Mucosa of descending colon (tissue), 3 donors: Measurements from ENCODE around the gene STEEP1. TPM values are rescaled to one million over a fixed set of nuclear protein-coding genes. Genes with fewer than 3 reads are reported as not detected.

Source experiments
- ATAC-seq: fragments of 200-7000 bp; cut with Tn5 transposase; one replicate; pipeline ENCODE4 v1.9.1; 2020; ENCODE audit warnings: mild to moderate bottlenecking, moderate library complexity
- DNase-seq, 3 donors: peaks; one replicate each; pipeline ENCODE4 v3.0.0-alpha.2; 2020
- H3K36me3 ChIP-seq: fragments of 200-600 bp; one replicate; pipeline ENCODE4 v1.8.0; 2021; ENCODE audit warnings: low read depth, mild to moderate bottlenecking
- H3K4me1 ChIP-seq: fragments of 200-600 bp; one replicate; pipeline ENCODE4 v1.8.0; 2021; ENCODE audit warnings: low read depth, mild to moderate bottlenecking
- H3K4me3 ChIP-seq: fragments of 200-600 bp; one replicate; pipeline ENCODE4 v1.8.0; 2021; ENCODE audit warnings: mild to moderate bottlenecking
- H3K9me3 ChIP-seq: fragments of 200-600 bp; one replicate; pipeline ENCODE4 v1.8.0; 2021; ENCODE audit warnings: mild to moderate bottlenecking
- intact Hi-C, 2 donors: fragments of 100-400 bp; cut with DNase I in 1 of 2; cut with micrococcal nuclease in 1 of 2; formaldehyde crosslinking; loops; one replicate each; pipeline versions ENCODE4 v1.11.0 to v1.11.1; 2022; cut with DNase I, micrococcal nuclease
- total RNA-seq, 3 donors: library from RNA; stranded (reverse); fragmentation: NEBNext Ultra II Directional in 2 of 3; extraction: Animal tissue kit (Norgen Biotek cat#: 25700) in 2 of 3; gene quantifications; one replicate each; pipeline versions ENCODE4 v1.2.1 to v1.2.4, GENCODE V29; 2021 to 2023
- TF ChIP-seq, protein P1 (sequence below): fragments of 200-600 bp; IDR thresholded peaks from one replicate; pipeline ENCODE4 v1.8.0; 2022; ENCODE audit warnings: antibody characterized with exemption, mild to moderate bottlenecking
- donor health status: DM: no; HTN: no; CAD: no; lungs with moderate emphysema.
- donor health status: DM: no; HTN: no; CAD: no.
- donor health status: DM: no; HTN: yes; CAD: no.

Gene STEEP1
- total RNA-seq, 3 donors from 2014 or later: 22.2 to 25.4 (median 22.9) TPM

- no peaks in the 10 kb centered on the region for H3K9me3 ChIP-seq
- TF ChIP-seq, protein P1, sequence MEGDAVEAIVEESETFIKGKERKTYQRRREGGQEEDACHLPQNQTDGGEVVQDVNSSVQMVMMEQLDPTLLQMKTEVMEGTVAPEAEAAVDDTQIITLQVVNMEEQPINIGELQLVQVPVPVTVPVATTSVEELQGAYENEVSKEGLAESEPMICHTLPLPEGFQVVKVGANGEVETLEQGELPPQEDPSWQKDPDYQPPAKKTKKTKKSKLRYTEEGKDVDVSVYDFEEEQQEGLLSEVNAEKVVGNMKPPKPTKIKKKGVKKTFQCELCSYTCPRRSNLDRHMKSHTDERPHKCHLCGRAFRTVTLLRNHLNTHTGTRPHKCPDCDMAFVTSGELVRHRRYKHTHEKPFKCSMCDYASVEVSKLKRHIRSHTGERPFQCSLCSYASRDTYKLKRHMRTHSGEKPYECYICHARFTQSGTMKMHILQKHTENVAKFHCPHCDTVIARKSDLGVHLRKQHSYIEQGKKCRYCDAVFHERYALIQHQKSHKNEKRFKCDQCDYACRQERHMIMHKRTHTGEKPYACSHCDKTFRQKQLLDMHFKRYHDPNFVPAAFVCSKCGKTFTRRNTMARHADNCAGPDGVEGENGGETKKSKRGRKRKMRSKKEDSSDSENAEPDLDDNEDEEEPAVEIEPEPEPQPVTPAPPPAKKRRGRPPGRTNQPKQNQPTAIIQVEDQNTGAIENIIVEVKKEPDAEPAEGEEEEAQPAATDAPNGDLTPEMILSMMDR: peak; percentile 24
- no peaks in the 10 kb centered on the region for H3K36me3 ChIP-seq
- intact Hi-C loops: no loop called here
- peak; percentile 97 for ATAC-seq
- peak within 1 kb of the TSS; percentile 44 for H3K4me3 ChIP-seq
- H3K4me1 ChIP-seq: peaks cover 5% of the 10 kb centered on the region
- peak; percentile 91 to 94 (median 92) for DNase-seq
Observed at GRCh38 chrX:119574394-119575266, 9.4 kb upstream of the STEEP1 start, which contains the start of gene UBE2A. UBE2A (plus strand) TSS chrX:119574563; CDS start chrX:119574712, 149 bp downstream.

DNA sequence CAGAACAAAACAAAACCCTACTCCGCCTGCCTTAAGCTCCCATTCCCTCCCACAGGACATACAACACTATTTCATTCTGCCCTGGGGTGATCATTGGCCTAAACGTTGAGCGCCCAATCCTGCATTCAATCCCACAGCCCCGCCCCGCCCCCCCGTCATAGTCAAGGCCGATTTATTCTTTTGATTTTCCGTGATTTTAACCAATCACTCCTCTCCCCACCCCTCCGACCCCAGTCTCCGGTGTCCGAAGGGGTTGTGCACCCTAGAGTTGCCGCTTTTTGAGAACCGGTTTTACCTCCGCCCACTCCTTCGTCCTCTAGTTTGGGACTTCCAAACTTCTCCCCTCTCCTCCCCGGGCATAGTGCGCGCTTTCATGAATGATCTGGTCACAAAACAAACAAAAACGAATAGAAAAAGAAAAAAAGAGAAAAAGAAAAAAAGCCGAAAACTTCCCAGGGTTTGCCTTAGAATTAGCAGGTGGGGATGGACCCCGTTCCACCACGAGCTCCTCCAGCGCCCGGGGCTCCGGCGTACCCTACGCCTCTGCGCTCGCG, 8.7 kb upstream of the STEEP1 start:
- Histone ChIP-seq H3K36me3 (no peaks in the 10 kb centered on the region), H3K4me3 (peak overlapping the region; percentile 19), H3K4me1 (peaks cover 5% of the 10 kb centered on the region), H3K9me3 (no peaks in the 10 kb centered on the region)
- DNase-seq (no peak), ATAC-seq (peak; percentile 17)
- intact Hi-C loops: no loop called here
- TF ChIP-seq, protein P1: no peak

GRCh38 chrX:119573222-119573621, 8.0 kb upstream of the STEEP1 start:
- DNase-seq (no peak), ATAC-seq (no peak)
- Histone ChIP-seq H3K4me1 (peaks cover 5% of the 10 kb centered on the region), H3K9me3 (no peaks in the 10 kb centered on the region), H3K36me3 (no peaks in the 10 kb centered on the region), H3K4me3 (no peak overlapping the region)
- intact Hi-C loops: no loop called here
- TF ChIP-seq, protein P1: no peak

- Histone ChIP-seq H3K4me1 (peaks cover under 1% of the 10 kb centered on the region), H3K36me3 (no peaks in the 10 kb centered on the region), H3K4me3 (no peak overlapping the region), H3K9me3 (no peaks in the 10 kb centered on the region)
- intact Hi-C loops: no loop called here
- no peak for ATAC-seq
- TF ChIP-seq, protein P1: no peak
- no peak for DNase-seq
Observed at GRCh38 chrX:119570351-119570835, 5.2 kb upstream of the STEEP1 start.

- intact Hi-C loops: no loop called here
- TF ChIP-seq, protein P1: no peak
- H3K4me3 ChIP-seq: no peak overlapping the region
- no peaks in the 10 kb centered on the region for H3K36me3 ChIP-seq
- ATAC-seq (peak; percentile 67), DNase-seq (no peak)
- no peaks in the 10 kb centered on the region for H3K4me1 ChIP-seq
- no peaks in the 10 kb centered on the region for H3K9me3 ChIP-seq
Observed at GRCh38 chrX:119552508-119552907, 12.7 kb downstream of the STEEP1 start.
